Kidney tubule cell (primary cell): Measurements from ENCODE around the gene URI1.

Source experiments
- DNase-seq: peaks from one replicate; pipeline ENCODE4 v3.0.0-alpha.2; 2018; ENCODE audit warnings: low spot score

Gene URI1

GRCh38 chr19:29971002-29971401 lies 29.0 kb downstream of the URI1 start:
- no peak for DNase-seq

GRCh38 chr19:29971648-29972047 lies 29.6 kb downstream of the URI1 start:
- DNase-seq: no peak

- no peak for DNase-seq
Measured at GRCh38 chr19:29974701-29975100, 32.7 kb downstream of the URI1 start.

- peak; percentile 19 for DNase-seq
Measured at GRCh38 chr19:29976151-29976943, 34.3 kb downstream of the URI1 start.

- DNase-seq: no peak
Measured at GRCh38 chr19:29978080-29978479, 36.0 kb downstream of the URI1 start.

- no peak for DNase-seq
Measured at GRCh38 chr19:29983568-29983967, 41.5 kb downstream of the URI1 start.

GRCh38 chr19:29985196-29985595 lies 43.2 kb downstream of the URI1 start:
- DNase-seq: no peak

- DNase-seq: no peak
Measured at GRCh38 chr19:29988351-29988750, 46.3 kb downstream of the URI1 start.

GRCh38 chr19:29992233-29992867 lies 50.3 kb downstream of the URI1 start:
- no peak for DNase-seq

GRCh38 chr19:29999490-29999889 lies 57.5 kb downstream of the URI1 start:
- DNase-seq: no peak

GRCh38 chr19:30000862-30001261 lies 58.8 kb downstream of the URI1 start:
- no peak for DNase-seq

- no peak for DNase-seq
Measured at GRCh38 chr19:30001301-30001700, 59.3 kb downstream of the URI1 start.

- peak; percentile 1 for DNase-seq
Measured at GRCh38 chr19:30001791-30002190, 59.8 kb downstream of the URI1 start.

GRCh38 chr19:30003866-30004265 lies 61.8 kb downstream of the URI1 start:
- DNase-seq: peak; percentile 2

- DNase-seq: no peak
Measured at GRCh38 chr19:30004403-30004802, 62.4 kb downstream of the URI1 start.

- no peak for DNase-seq
Measured at GRCh38 chr19:30006207-30006606, 64.2 kb downstream of the URI1 start.

GRCh38 chr19:30008169-30008568 lies 66.1 kb downstream of the URI1 start:
- no peak for DNase-seq

GRCh38 chr19:30009013-30009412 lies 67.0 kb downstream of the URI1 start:
- DNase-seq: no peak

GRCh38 chr19:30011051-30011578 lies 69.1 kb downstream of the URI1 start:
- DNase-seq: no peak

GRCh38 chr19:30014770-30015169 lies 72.7 kb downstream of the URI1 start:
- DNase-seq: no peak

- no peak for DNase-seq
Measured at GRCh38 chr19:30017172-30017571, 75.1 kb downstream of the URI1 start.

- no peak for DNase-seq
Measured at GRCh38 chr19:30020189-30020588, 78.2 kb downstream of the URI1 start.

- DNase-seq: no peak
Measured at GRCh38 chr19:30022659-30023058, 80.6 kb downstream of the URI1 start.
